ENCODE data around the gene CDC42BPG. TPM values are rescaled to one million over a fixed set of nuclear protein-coding genes. Genes with fewer than 3 reads are reported as not detected.

The CDC42BPG gene
- total RNA-seq, 1 donor from 2014 or later, result not detected

DNA sequence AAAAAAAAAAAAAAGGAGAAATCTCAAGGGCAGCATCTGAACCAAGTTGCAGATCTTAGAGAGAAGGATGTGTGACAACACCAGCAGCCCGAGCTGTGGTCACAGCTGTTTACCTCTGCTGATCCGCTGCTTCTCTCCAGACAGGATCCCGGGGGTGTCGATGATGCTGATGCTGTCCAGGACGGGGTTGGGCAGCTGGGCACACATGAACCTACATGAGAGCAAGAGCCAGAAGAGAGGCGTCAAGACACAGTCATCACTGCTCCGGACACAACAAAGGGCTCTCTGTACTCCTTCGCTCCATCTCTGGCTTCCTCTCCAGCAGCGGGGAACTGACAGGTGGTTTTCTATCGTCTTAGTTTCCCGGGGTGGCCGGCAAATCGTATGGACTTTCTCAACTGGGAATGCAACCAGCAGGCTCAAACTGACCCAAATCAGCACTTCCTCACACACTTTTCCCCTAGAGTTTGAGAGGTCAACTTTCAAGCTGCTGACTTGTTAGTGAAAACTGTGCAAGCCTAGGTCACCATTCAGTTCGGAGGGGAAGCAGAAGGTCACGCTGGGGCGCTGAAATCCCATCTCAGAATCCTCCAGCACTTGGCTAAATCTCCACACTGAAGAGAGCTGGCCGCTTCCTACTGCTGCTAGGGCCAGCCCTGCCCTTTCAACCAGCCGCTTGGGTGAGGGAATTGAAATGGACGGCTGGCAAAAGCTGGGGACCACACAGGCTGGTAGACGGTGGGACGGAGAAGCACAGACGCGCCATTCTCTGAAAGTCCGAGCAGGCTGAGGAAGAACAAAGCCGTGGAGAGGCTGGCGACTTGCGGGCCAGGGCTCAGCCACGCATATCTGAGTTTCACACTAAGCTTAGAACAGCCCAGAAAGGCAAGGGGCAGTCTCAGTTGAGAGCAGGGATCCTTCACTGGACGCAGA, 30.1 kb upstream of the CDC42BPG start:
- H3K9me3 ChIP-seq, result no peaks in the 10 kb centered on the region
- no peak for DNase-seq (ENCODE audit: low spot score in 2 of 2)
- H3K4me1 ChIP-seq, result peaks cover 30 to 58% of the 10 kb centered on the region in 2 donors
- TF ChIP-seq, protein P1, sequence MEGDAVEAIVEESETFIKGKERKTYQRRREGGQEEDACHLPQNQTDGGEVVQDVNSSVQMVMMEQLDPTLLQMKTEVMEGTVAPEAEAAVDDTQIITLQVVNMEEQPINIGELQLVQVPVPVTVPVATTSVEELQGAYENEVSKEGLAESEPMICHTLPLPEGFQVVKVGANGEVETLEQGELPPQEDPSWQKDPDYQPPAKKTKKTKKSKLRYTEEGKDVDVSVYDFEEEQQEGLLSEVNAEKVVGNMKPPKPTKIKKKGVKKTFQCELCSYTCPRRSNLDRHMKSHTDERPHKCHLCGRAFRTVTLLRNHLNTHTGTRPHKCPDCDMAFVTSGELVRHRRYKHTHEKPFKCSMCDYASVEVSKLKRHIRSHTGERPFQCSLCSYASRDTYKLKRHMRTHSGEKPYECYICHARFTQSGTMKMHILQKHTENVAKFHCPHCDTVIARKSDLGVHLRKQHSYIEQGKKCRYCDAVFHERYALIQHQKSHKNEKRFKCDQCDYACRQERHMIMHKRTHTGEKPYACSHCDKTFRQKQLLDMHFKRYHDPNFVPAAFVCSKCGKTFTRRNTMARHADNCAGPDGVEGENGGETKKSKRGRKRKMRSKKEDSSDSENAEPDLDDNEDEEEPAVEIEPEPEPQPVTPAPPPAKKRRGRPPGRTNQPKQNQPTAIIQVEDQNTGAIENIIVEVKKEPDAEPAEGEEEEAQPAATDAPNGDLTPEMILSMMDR (IDR thresholded peaks at IDR 0.05), result no peak
- H3K36me3 ChIP-seq, result peaks cover 33 to 35% of the 10 kb centered on the region in 2 donors
- H3K27me3 ChIP-seq, result no peaks in the 10 kb centered on the region
- H3K4me3 ChIP-seq, result peak overlapping the region in 1 of 2 donors; percentile 93
- intact Hi-C loops (cut with DNase I), result no loop called here
- peak overlapping the region in 1 of 2 donors; percentile 77 for H3K27ac ChIP-seq

DNA sequence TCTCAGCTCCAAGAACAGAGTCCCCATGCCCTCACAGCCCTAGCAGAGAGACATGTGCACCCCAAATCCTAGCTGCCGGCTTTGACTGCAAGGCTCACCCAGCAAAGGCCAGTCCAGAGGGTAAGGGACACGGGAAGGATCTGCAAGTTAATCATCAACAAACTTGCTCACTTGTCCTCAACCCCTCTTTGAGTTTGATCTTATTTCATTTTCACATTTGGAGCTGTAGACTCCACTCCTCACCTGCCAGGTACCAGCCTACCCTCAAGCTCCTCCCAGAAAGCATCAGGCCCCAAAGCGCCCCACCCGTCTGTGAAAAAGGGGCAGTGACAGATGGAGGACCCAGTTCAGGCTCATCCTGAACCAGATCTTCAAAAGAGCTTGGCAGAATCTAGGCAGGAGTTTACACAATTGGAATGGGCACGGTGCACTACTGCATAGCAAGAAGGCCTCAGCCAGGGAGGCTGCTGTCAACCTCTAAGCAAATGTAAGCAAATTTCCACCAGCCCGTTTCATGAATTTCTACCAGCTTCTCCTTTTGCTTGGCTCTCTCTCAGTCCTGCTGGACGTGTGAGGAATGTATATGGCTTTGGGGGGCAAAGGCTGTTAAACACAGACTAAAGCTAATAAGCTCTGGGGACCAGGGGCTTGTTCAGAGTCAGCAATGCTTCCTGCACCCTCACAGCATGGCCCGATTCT, 28.5 kb upstream of the CDC42BPG start:
- intact Hi-C loops (cut with DNase I), result no loop called here
- Histone ChIP-seq H3K4me1 (peaks cover 42 to 69% of the 10 kb centered on the region in 2 donors), H3K27me3 (no peaks in the 10 kb centered on the region), H3K27ac (peak overlapping the region in 1 of 2 donors; percentile 98), H3K9me3 (no peaks in the 10 kb centered on the region), H3K4me3 (peak overlapping the region in 1 of 2 donors; percentile 12), H3K36me3 (peaks cover 36 to 39% of the 10 kb centered on the region in 2 donors)
- TF ChIP-seq, protein P1 (IDR thresholded peaks at IDR 0.05), result no peak
- no peak for DNase-seq (ENCODE audit: low spot score in 2 of 2)

DNA sequence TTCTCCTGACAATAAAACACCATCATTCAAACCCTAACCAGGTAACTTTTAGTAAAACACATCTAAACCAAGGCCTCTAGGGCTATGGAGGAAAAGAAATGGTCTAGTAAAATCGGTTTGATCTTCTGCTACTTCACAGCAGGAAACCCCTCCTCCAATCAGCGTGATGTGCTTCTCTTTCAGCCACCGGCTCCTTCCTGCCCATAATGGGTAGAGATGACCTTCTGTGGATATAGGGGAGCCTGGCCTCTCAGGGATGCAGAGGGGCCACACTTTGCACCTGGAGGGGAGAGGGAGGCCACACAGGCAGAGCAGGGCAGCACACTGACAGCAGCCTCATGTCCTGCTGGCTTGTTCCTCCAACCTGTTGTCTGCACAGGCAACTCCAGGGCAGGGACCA, 27.0 kb upstream of the CDC42BPG start:
- intact Hi-C loops (cut with DNase I), result loop anchor here (2.0 kb wide), 1 partner anchor 17 kb away; no protein-coding TSS in a partner anchor
- Histone ChIP-seq H3K9me3 (no peaks in the 10 kb centered on the region), H3K4me1 (peaks cover 42 to 82% of the 10 kb centered on the region in 2 donors), H3K36me3 (peaks cover 40 to 44% of the 10 kb centered on the region in 2 donors), H3K27me3 (no peaks in the 10 kb centered on the region), H3K27ac (peak overlapping the region; percentile 97 to 98), H3K4me3 (peak overlapping the region in 1 of 2 donors; percentile 35)
- TF ChIP-seq, protein P1 (IDR thresholded peaks at IDR 0.05), result no peak
- DNase-seq (ENCODE audit: low spot score in 2 of 2), result no peak

DNA sequence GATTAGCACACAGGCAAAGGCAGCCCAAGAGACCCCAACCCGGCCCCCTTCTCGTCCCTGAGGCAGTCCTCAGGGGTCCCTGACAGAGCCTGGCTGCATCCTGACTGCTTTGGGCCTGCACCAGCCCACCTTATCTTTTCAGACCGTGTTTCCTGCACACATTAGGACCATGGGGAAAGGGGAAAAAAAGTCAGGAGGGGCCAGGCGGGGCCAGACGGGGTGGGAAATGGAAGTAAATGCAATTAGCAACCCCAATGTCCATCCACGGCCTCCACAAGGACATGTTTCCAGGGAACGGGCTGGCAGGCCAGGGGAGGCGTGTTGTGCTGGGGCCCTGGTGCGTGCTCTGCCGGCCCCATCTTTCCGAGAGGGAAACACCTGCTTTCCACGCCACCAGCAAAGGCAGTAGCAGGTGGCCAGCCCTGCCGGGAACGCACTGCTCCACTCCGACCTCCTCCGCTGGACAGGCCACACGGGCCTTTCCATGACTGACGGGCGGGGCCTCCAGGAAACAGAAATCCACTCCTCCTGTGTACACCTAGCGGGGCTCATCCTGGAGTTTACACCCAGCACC, 26.5 kb upstream of the CDC42BPG start:
- peaks cover 47 to 84% of the 10 kb centered on the region in 2 donors for H3K4me1 ChIP-seq

More for the DNA sequence above, 26.5 kb upstream of the CDC42BPG start:
- peak overlapping the region; percentile 97 to 98 for H3K27ac ChIP-seq
- H3K36me3 ChIP-seq, result peaks cover 40 to 44% of the 10 kb centered on the region in 2 donors
- TF ChIP-seq, protein P1 (IDR thresholded peaks at IDR 0.05), result no peak
- no peaks in the 10 kb centered on the region for H3K9me3 ChIP-seq
- intact Hi-C loops (cut with DNase I), result loop anchor here (1.0 to 2.0 kb wide), 2 partner anchors 7 to 16 kb away; partner anchors contain the start of gene EHD1
- H3K27me3 ChIP-seq, result no peaks in the 10 kb centered on the region
- no peak for DNase-seq (ENCODE audit: low spot score in 2 of 2)
- H3K4me3 ChIP-seq, result peak overlapping the region; percentile 35 to 38
